ENCODE measurements around the gene CAMSAP1.

GRCh38 chr9:135798263-135798585 is 109.1 kb downstream of the CAMSAP1 start:
- TF ChIP-seq TAF1 (IDR thresholded peaks at IDR 0.05; ENCODE audit: control insufficient read depth, extremely low read depth, insufficient read depth, low read length, severe bottlenecking) (no peak), NFIC (IDR thresholded peaks at IDR 0.05) (no peak), HDAC1 (IDR thresholded peaks at IDR 0.05) (no peak), ZNF561 (CRISPR knock-in tag; conservative IDR thresholded peaks at IDR 0.05) (no peak), ESRRA (IDR thresholded peaks at IDR 0.05; ENCODE audit: borderline replicate concordance, low read depth) (no peak), FOXJ3 (CRISPR knock-in tag; IDR thresholded peaks at IDR 0.05) (no peak), CEBPB (tag; IDR thresholded peaks at IDR 0.05) (no peak)
- TF ChIP-seq, protein P1, sequence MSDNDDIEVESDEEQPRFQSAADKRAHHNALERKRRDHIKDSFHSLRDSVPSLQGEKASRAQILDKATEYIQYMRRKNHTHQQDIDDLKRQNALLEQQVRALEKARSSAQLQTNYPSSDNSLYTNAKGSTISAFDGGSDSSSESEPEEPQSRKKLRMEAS (CRISPR knock-in tag; IDR thresholded peaks at IDR 0.05): no peak
